MCF 10A (cell line): ENCODE results near the gene CHRNA5. TPM values are rescaled to one million over a fixed set of nuclear protein-coding genes. Genes with fewer than 3 reads are reported as not detected.

Experiments used
- BruUV-seq: library from RNA; stranded (reverse); fragments of 400-500 nt; replicated peaks from 2 replicates; lab custom pipeline; 2021; lab: Mats Ljungman, UMichigan
- CTCF ChIA-PET: fragments of 300-600 bp; sonication (Branson Sonifier 250); formaldehyde crosslinking; extraction: SDS; loops from one replicate; lab custom pipeline; 2021; ENCODE audit warnings: antibody characterized with exemption, inconsistent platforms; lab: Yijun Ruan, JAX
- POLR2A ChIA-PET: fragments of 300-600, 350-650 bp; sonication (Branson Sonifier 250); formaldehyde crosslinking; extraction: SDS; loops from one replicate; lab custom pipeline; 2020; ENCODE audit warnings: antibody characterized with exemption, inconsistent platforms; lab: Yijun Ruan, JAX
- DNase-seq: peaks from one replicate; pipeline ENCODE4 v3.0.0-alpha.2; 2018; ENCODE audit not compliant: unreplicated experiment
- H3K27ac Mint-ChIP-seq: one replicate; pipeline ENCODE4 v1.8.0; 2022; ENCODE audit warnings: mild to moderate bottlenecking, low read depth, mixed read lengths; ENCODE audit not compliant: unreplicated experiment
- H3K27me3 Mint-ChIP-seq: one replicate; pipeline ENCODE4 v1.8.0; 2022; ENCODE audit warnings: mixed read lengths; ENCODE audit not compliant: insufficient read depth, unreplicated experiment
- H3K36me3 Mint-ChIP-seq: one replicate; pipeline ENCODE4 v1.8.0; 2022; ENCODE audit warnings: mild to moderate bottlenecking, moderate library complexity, mixed read lengths; ENCODE audit not compliant: insufficient read depth, unreplicated experiment
- H3K4me1 Mint-ChIP-seq: one replicate; pipeline ENCODE4 v1.8.0; 2022; ENCODE audit warnings: mixed read lengths; ENCODE audit not compliant: insufficient read depth, unreplicated experiment
- H3K4me3 Mint-ChIP-seq: one replicate; pipeline ENCODE4 v1.8.0; 2022; ENCODE audit warnings: mild to moderate bottlenecking, moderate library complexity, mixed read lengths; ENCODE audit not compliant: unreplicated experiment
- H3K9me3 Mint-ChIP-seq: one replicate; pipeline ENCODE4 v1.8.0; 2022; ENCODE audit warnings: mixed read lengths; ENCODE audit not compliant: unreplicated experiment
- intact Hi-C: fragments of 100-400 bp; cut with micrococcal nuclease; formaldehyde crosslinking; loops from 2 replicates; pipeline ENCODE4 v1.14.1; 2022
- total RNA-seq: library from RNA; stranded (reverse); gene quantifications from 2 replicates; pipeline ENCODE4 v1.2.3, GENCODE V29; 2022
- TF ChIP-seq, protein P1 (sequence below): fragments of 200-600 bp; IDR thresholded peaks from one replicate; pipeline ENCODE4 v1.8.0; 2022; ENCODE audit warnings: antibody characterized with exemption, mild to moderate bottlenecking; ENCODE audit not compliant: unreplicated experiment

Gene CHRNA5
- total RNA-seq, 1 experiment from 2014 or later, result 2.3 TPM

DNA sequence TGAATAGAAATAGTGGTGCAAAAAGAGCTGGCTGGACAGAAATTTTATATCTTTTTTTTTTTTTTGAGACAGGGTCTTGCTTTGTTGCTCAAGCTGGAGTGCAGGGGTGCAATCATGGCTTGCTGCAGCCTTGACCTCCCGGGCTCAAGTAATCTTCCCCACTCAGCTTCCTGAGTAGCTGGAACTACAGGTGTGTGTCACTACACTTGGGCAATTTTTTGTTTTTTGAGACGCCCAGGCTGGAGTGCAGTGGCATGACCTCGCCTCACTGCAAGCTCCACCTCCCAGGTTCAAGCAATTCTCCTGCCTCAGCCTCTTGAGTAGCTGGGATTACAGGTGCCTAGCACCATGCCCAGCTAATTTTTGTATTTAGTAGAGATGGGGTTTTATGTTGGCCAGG is 33.0 kb downstream of the CHRNA5 start:
- no TSS peak for BruUV-seq
- CTCF ChIA-PET, result interaction anchor here (0.7 to 1.0 kb wide), 2 partner anchors 21 to 41 kb away, joined by 3 to 5 read pairs; no protein-coding TSS in a partner anchor

DNA sequence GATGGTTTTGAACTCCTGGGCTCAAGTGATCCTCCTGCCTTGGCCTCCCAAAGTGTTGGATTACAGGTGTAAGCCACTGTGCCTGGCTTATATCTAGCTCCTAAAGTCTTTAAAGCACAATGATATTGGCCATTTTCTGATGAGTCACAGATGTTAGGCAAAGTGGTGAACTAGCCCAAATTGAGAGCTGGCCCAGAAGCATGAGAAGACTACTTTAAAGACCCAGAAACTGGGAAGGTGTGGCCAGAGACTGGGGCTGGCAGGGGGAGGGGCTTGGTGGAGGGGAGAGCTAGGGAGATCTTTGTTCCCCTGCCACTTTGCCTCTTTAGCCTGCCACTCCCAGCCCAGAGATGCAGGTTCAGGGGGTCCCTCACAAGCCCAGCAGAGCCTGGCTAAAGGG is 33.9 kb downstream of the CHRNA5 start:
- no TSS peak for BruUV-seq
- DNase-seq, result peak; percentile 4
- ChIA-PET CTCF (interaction anchor here (0.6 to 0.7 kb wide), 2 partner anchors 30 to 466 kb away, joined by 3 read pairs; no protein-coding TSS in a partner anchor), POLR2A (interaction anchor here (0.6 kb wide), 1 partner anchor 126 kb away, joined by 3 read pairs; no protein-coding TSS in a partner anchor)
- no peaks in the 10 kb centered on the region for H3K9me3 Mint-ChIP-seq
- intact Hi-C loops, result no loop called here
- TF ChIP-seq, protein P1, sequence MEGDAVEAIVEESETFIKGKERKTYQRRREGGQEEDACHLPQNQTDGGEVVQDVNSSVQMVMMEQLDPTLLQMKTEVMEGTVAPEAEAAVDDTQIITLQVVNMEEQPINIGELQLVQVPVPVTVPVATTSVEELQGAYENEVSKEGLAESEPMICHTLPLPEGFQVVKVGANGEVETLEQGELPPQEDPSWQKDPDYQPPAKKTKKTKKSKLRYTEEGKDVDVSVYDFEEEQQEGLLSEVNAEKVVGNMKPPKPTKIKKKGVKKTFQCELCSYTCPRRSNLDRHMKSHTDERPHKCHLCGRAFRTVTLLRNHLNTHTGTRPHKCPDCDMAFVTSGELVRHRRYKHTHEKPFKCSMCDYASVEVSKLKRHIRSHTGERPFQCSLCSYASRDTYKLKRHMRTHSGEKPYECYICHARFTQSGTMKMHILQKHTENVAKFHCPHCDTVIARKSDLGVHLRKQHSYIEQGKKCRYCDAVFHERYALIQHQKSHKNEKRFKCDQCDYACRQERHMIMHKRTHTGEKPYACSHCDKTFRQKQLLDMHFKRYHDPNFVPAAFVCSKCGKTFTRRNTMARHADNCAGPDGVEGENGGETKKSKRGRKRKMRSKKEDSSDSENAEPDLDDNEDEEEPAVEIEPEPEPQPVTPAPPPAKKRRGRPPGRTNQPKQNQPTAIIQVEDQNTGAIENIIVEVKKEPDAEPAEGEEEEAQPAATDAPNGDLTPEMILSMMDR, result no peak
- H3K4me1 Mint-ChIP-seq, result no peaks in the 10 kb centered on the region
- peaks cover 3% of the 10 kb centered on the region for H3K27me3 Mint-ChIP-seq
- no peak overlapping the region for H3K27ac Mint-ChIP-seq
- H3K36me3 Mint-ChIP-seq, result no peaks in the 10 kb centered on the region
- no peak overlapping the region for H3K4me3 Mint-ChIP-seq

More for the DNA sequence above, 33.0 kb downstream of the CHRNA5 start:
- DNase-seq, result no peak
- Mint-ChIP-seq H3K9me3 (no peaks in the 10 kb centered on the region), H3K36me3 (no peaks in the 10 kb centered on the region), H3K4me3 (no peak overlapping the region), H3K27ac (no peak overlapping the region), H3K4me1 (no peaks in the 10 kb centered on the region), H3K27me3 (no peaks in the 10 kb centered on the region)
- POLR2A ChIA-PET, result interaction anchor here (0.6 kb wide), 1 partner anchor 31 kb away, joined by 3 read pairs; no protein-coding TSS in a partner anchor
- intact Hi-C loops, result no loop called here
- TF ChIP-seq, protein P1, result no peak

DNA sequence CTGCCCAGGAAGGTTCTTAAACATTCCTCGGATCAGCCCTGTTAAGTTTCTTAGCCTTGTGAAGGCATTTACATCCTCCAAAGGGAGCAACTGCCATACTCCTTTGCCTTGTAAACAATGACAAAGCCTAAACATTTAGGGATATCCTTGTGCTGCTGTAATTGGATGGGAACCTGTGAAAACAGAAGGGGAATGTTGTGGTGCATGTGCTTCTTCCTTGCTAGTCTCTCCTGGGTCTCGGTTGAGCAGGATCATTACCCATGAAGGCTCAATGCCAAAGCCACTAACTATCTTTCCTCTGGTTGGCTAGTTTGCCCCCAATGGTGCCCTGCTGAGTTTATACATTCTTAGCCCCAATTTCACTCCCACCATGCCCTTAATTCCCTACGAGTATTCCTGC is 38.1 kb downstream of the CHRNA5 start:
- H3K4me1 Mint-ChIP-seq, result no peaks in the 10 kb centered on the region
- POLR2A ChIA-PET, result no interaction called here

DNA sequence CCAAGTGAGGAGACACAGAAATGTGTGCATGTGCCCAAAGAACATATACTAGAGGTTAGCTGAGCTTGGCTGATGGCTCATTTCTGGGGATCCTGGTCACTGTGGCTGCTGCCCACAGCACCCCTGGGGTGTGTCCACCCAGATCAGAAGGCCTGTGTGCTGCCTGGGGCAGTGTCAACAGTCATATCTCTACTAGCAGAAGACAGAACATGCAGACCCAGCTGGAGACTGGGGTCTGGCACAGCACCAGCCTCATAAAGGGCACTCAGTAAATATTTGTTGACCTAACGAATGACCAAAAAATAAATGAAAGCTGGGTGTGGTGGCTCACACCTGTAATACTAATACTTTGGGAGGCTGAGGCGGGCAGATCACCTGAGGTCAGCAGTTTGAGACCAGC is 39.1 kb downstream of the CHRNA5 start:
- TF ChIP-seq, protein P1, result no peak
- CTCF ChIA-PET, result interaction anchor here (0.8 kb wide), 1 partner anchor 142 kb away, joined by 3 read pairs; no protein-coding TSS in a partner anchor
- intact Hi-C loops, result no loop called here
- H3K36me3 Mint-ChIP-seq, result no peaks in the 10 kb centered on the region
- H3K4me1 Mint-ChIP-seq, result no peaks in the 10 kb centered on the region
- H3K27ac Mint-ChIP-seq, result no peak overlapping the region
- POLR2A ChIA-PET, result interaction anchor here (1.1 kb wide), 1 partner anchor 65 kb away, joined by 5 read pairs; the partner anchor contains the start of gene PSMA4
- DNase-seq, result no peak
- no TSS peak for BruUV-seq
- H3K4me3 Mint-ChIP-seq, result no peak overlapping the region
- peaks cover 6% of the 10 kb centered on the region for H3K9me3 Mint-ChIP-seq
- peaks cover 42% of the 10 kb centered on the region for H3K27me3 Mint-ChIP-seq

More for the DNA sequence above, 38.1 kb downstream of the CHRNA5 start:
- Mint-ChIP-seq H3K27ac (no peak overlapping the region), H3K9me3 (peaks cover under 1% of the 10 kb centered on the region), H3K27me3 (peaks cover 32% of the 10 kb centered on the region), H3K4me3 (no peak overlapping the region), H3K36me3 (no peaks in the 10 kb centered on the region)
- CTCF ChIA-PET, result interaction anchor here (0.6 to 0.8 kb wide), 2 partner anchors 134 to 205 kb away, joined by 3 read pairs; no protein-coding TSS in a partner anchor
- DNase-seq, result no peak
- BruUV-seq, result no TSS peak
- intact Hi-C loops, result no loop called here
- TF ChIP-seq, protein P1, result no peak
